HL-60 (cell line): ENCODE measurements around the gene PON1.

Source experiments
- DNase-seq, 2 experiments: peaks; one replicate each; pipeline ENCODE4 v3.0.0-alpha.2; 2010 to 2020; ENCODE audit warnings: low read depth in 1 of 2, low spot score in 1 of 2
- H3K27ac ChIP-seq: fragments of 250-450 bp; sonication (Bioruptor Pico); replicated peaks from 2 replicates; pipeline ENCODE4 v1.5.1; 2020; ENCODE audit warnings: mild to moderate bottlenecking, moderate library complexity
- H3K27me3 ChIP-seq: fragments of 250-450 bp; sonication (Bioruptor Pico); 2 replicates; pipeline ENCODE4 v1.5.1; 2021; ENCODE audit warnings: mild to moderate bottlenecking, moderate library complexity; ENCODE audit not compliant: insufficient read depth, poor library complexity, severe bottlenecking
- H3K4me3 ChIP-seq: replicated peaks from 2 replicates; pipeline ENCODE4 v1.5.1; 2011; ENCODE audit warnings: mild to moderate bottlenecking, control low read depth, low read length; ENCODE audit not compliant: insufficient read depth
- CTCF ChIP-seq: IDR thresholded peaks from one replicate; pipeline ENCODE4 v1.5.1; 2011; ENCODE audit warnings: low read length, control low read depth, inconsistent platforms; ENCODE audit not compliant: insufficient read depth
- GABPA ChIP-seq: IDR thresholded peaks from 2 replicates; pipeline ENCODE4 v1.6.1; 2012; ENCODE audit warnings: low read depth
- POLR2AphosphoS5 ChIP-seq: IDR thresholded peaks from 2 replicates; pipeline ENCODE4 v1.6.1; 2012; ENCODE audit warnings: low read depth
- SPI1 ChIP-seq: IDR thresholded peaks from 2 replicates; pipeline ENCODE4 v1.6.1; 2012; ENCODE audit warnings: low read depth, mild to moderate bottlenecking, borderline replicate concordance
- TF ChIP-seq, protein P1 (sequence below): IDR thresholded peaks from 2 replicates; pipeline ENCODE4 v1.6.1; 2012; ENCODE audit warnings: low read depth; ENCODE audit not compliant: insufficient replicate concordance

PON1 gene

GRCh38 chr7:95279417-95279816 is 44.9 kb downstream of the PON1 start:
- Histone ChIP-seq H3K4me3 (no peak overlapping the region), H3K27me3 (no peaks in the 10 kb centered on the region), H3K27ac (no peak overlapping the region)
- DNase-seq = no peak
- TF ChIP-seq GABPA = no peak

DNA sequence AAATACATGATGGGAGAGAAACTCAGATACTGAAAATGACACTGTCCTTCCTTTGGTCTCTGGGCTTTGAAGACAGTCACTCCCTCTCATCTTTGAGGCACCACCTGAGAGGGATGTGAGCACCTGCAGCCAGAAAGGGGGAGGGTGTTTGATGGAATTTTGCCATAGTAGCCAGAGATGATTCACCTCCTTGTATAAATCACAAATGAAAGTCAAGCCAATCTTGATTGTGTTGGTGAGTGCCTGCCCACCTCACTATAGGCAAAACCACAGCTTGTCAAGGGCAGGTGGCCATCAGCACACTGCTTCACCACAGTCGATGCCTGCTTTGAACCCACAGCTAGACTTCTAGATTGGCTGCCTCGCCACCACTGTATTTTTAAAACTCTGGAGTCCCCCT is 48.2 kb downstream of the PON1 start:
- no peak overlapping the region for H3K4me3 ChIP-seq
- TF ChIP-seq, protein P1, sequence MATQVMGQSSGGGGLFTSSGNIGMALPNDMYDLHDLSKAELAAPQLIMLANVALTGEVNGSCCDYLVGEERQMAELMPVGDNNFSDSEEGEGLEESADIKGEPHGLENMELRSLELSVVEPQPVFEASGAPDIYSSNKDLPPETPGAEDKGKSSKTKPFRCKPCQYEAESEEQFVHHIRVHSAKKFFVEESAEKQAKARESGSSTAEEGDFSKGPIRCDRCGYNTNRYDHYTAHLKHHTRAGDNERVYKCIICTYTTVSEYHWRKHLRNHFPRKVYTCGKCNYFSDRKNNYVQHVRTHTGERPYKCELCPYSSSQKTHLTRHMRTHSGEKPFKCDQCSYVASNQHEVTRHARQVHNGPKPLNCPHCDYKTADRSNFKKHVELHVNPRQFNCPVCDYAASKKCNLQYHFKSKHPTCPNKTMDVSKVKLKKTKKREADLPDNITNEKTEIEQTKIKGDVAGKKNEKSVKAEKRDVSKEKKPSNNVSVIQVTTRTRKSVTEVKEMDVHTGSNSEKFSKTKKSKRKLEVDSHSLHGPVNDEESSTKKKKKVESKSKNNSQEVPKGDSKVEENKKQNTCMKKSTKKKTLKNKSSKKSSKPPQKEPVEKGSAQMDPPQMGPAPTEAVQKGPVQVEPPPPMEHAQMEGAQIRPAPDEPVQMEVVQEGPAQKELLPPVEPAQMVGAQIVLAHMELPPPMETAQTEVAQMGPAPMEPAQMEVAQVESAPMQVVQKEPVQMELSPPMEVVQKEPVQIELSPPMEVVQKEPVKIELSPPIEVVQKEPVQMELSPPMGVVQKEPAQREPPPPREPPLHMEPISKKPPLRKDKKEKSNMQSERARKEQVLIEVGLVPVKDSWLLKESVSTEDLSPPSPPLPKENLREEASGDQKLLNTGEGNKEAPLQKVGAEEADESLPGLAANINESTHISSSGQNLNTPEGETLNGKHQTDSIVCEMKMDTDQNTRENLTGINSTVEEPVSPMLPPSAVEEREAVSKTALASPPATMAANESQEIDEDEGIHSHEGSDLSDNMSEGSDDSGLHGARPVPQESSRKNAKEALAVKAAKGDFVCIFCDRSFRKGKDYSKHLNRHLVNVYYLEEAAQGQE = no peak
- H3K27me3 ChIP-seq = no peaks in the 10 kb centered on the region
- no peak overlapping the region for H3K27ac ChIP-seq
- no peak for DNase-seq

GRCh38 chr7:95269640-95270039 is 54.7 kb downstream of the PON1 start:
- no peak for DNase-seq
- no peak overlapping the region for H3K4me3 ChIP-seq
- H3K27me3 ChIP-seq = no peaks in the 10 kb centered on the region
- TF ChIP-seq CTCF (no peak), GABPA (no peak), POLR2AphosphoS5 (no peak), SPI1 (no peak)
- TF ChIP-seq, protein P1 = no peak
- H3K27ac ChIP-seq = no peak overlapping the region

DNA sequence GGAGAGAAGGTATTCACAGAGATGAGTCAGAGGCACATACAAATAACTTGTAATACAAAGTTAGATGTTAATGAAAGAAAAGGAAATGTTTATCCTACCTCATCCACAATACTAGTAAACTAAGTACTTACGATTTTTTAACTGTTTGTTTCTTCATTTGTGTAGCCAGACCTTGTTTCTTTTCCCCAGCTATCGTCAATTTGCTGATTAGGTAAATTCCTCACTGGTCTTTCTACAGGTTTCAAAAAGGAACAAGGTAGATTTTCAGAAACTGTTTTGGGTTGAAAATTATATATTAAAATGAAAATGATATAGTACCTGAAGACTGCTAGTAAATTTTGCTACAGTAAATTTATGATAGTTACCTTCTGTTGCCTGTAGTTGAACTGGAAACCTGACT is 56.6 kb downstream of the PON1 start:
- no peak for DNase-seq
- no peak for TF ChIP-seq GABPA
- no peak for TF ChIP-seq SPI1
- no peak for TF ChIP-seq POLR2AphosphoS5
- TF ChIP-seq, protein P1 = no peak
- no peak for TF ChIP-seq CTCF
- no peak overlapping the region for H3K27ac ChIP-seq

More for the DNA sequence above, 56.6 kb downstream of the PON1 start:
- Histone ChIP-seq H3K27me3 (no peaks in the 10 kb centered on the region), H3K4me3 (no peak overlapping the region)
